GM18502 (cell line): ENCODE data around the gene PRRT1B.
"Not testable (repeated sequence)": the region's sequence is repeated elsewhere in the genome, so short reads cannot be mapped to it uniquely, and the experiment has no call there.

ENCODE experiments used
- ATAC-seq: cut with Tn5 transposase; IDR thresholded peaks from one replicate; pipeline ENCODE4 v1.9.1; 2021; ENCODE audit warnings: mild to moderate bottlenecking; ENCODE audit not compliant: unreplicated experiment, poor library complexity

The PRRT1B gene

GRCh38 chr9:131545003-131545785 is at the start of gene PRRT1B:
Gene PRRT1B, plus strand, starts transcription at chr9:131545523. Its CDS starts 93 bp downstream, at chr9:131545616.
- no peak for ATAC-seq

GRCh38 chr9:131495785-131496184 is 49.5 kb upstream of the PRRT1B start:
- no peak for ATAC-seq

GRCh38 chr9:131496844-131497405 is 48.4 kb upstream of the PRRT1B start:
- no peak for ATAC-seq

GRCh38 chr9:131499254-131499767 is 46.0 kb upstream of the PRRT1B start:
- no peak for ATAC-seq

- ATAC-seq = no peak
Measured at GRCh38 chr9:131500377-131500776, 44.9 kb upstream of the PRRT1B start.

GRCh38 chr9:131500939-131501541 is 44.3 kb upstream of the PRRT1B start:
- ATAC-seq = no peak

- ATAC-seq = peak; percentile 83
Measured at GRCh38 chr9:131502781-131503625, 42.3 kb upstream of the PRRT1B start, which contains the start of gene POMT1. Gene POMT1, plus strand, starts transcription at chr9:131502918. Its CDS starts 1,301 bp downstream, at chr9:131504219.

- ATAC-seq = no peak
Measured at GRCh38 chr9:131503626-131504465, 41.5 kb upstream of the PRRT1B start.

- ATAC-seq = no peak
Measured at GRCh38 chr9:131505012-131505411, 40.3 kb upstream of the PRRT1B start.

- no peak for ATAC-seq
Measured at GRCh38 chr9:131511416-131511815, 33.9 kb upstream of the PRRT1B start.

GRCh38 chr9:131511880-131512279 is 33.4 kb upstream of the PRRT1B start:
- ATAC-seq = no peak

- ATAC-seq = no peak
Measured at GRCh38 chr9:131513177-131513576, 32.1 kb upstream of the PRRT1B start.

- ATAC-seq = not testable (repeated sequence)
Measured at GRCh38 chr9:131515559-131516031, 29.7 kb upstream of the PRRT1B start.

GRCh38 chr9:131516100-131516499 is 29.2 kb upstream of the PRRT1B start:
- no peak for ATAC-seq

- ATAC-seq = no peak
Measured at GRCh38 chr9:131516930-131517329, 28.4 kb upstream of the PRRT1B start.

- no peak for ATAC-seq
Measured at GRCh38 chr9:131517761-131518190, 27.5 kb upstream of the PRRT1B start.

GRCh38 chr9:131518553-131518952 is 26.8 kb upstream of the PRRT1B start:
- ATAC-seq = no peak

- ATAC-seq = no peak
Measured at GRCh38 chr9:131520503-131520902, 24.8 kb upstream of the PRRT1B start.

- ATAC-seq = no peak
Measured at GRCh38 chr9:131521203-131521602, 24.1 kb upstream of the PRRT1B start.
